HCT116 (cell line): ENCODE results near the gene SPEF2. TPM values are rescaled to one million over a fixed set of nuclear protein-coding genes. Genes with fewer than 3 reads are reported as not detected.

ENCODE experiments used
- ATAC-seq: fragments of 200-7000 bp; cut with Tn5 transposase; 2 replicates; pipeline ENCODE4 v1.9.1; 2020; ENCODE audit warnings: mild to moderate bottlenecking, moderate library complexity
- BruUV-seq: library from RNA; stranded (reverse); fragments of 400-500 nt; replicated peaks from 2 replicates; lab custom pipeline; 2021; lab: Mats Ljungman, UMichigan
- CTCF ChIA-PET: fragments of 300-600 bp; sonication (Branson Sonifier 250); formaldehyde crosslinking; loops from one replicate; lab custom pipeline; 2021; ENCODE audit warnings: antibody characterized with exemption; lab: Charles Lee
- POLR2A ChIA-PET: fragments of 300-600, 350-600 bp; sonication (Branson Sonifier 250); formaldehyde crosslinking; loops from one replicate; lab custom pipeline; 2021; ENCODE audit warnings: antibody characterized with exemption; lab: Charles Lee
- RAD21 ChIA-PET, 2 experiments: fragments of 300-600 bp; sonication (Branson Sonifier 250); formaldehyde crosslinking; loops; one replicate each; lab custom pipeline; 2023; ENCODE audit warnings: low total read pairs in 2 of 2; ENCODE audit not compliant: uncharacterized antibody in 2 of 2, unreplicated experiment in 2 of 2, low non-redundant PET in 1 of 2; lab: Charles Lee
- DNase-seq: peaks from one replicate; pipeline ENCODE4 v3.0.0-alpha.2; 2010; ENCODE audit warnings: low read depth, low spot score
- H2AFZ ChIP-seq: fragments of 200-600 bp; shearing (Covaris generic), sonication (generic); 2 replicates; pipeline ENCODE4 v1.6.1; 2017; ENCODE audit warnings: low read depth, mixed run types, mixed read lengths, antibody characterized with exemption, low read length; ENCODE audit not compliant: poor library complexity, severe bottlenecking
- H3K27ac ChIP-seq: 2 replicates; pipeline ENCODE4 v1.5.1; 2012; ENCODE audit warnings: low read depth, low read length
- H3K27me3 ChIP-seq: fragments of 200-600 bp; sonication (generic); 2 replicates; pipeline ENCODE4 v1.6.1; 2016; ENCODE audit warnings: mixed run types, low read length, mixed read lengths; ENCODE audit not compliant: insufficient read depth
- H3K36me3 ChIP-seq, 2 experiments: fragments of 200-500 bp in 1 of 2; fragments of 200-600 bp in 1 of 2; sonication (Bioruptor generic) in 1 of 2; sonication (generic) in 1 of 2; 2 replicates each; pipeline versions ENCODE4 v1.5.1 to v1.6.1; 2014 to 2016; ENCODE audit warnings: low read length in 2 of 2, inconsistent platforms in 1 of 2, mixed read lengths in 1 of 2, mixed run types in 1 of 2; ENCODE audit not compliant: insufficient read depth in 2 of 2, control insufficient read depth in 1 of 2
- H3K4me1 ChIP-seq, 2 experiments: fragments of 200-600 bp in 1 of 2; sonication (generic) in 1 of 2; 2 replicates each; pipeline versions ENCODE4 v1.5.1 to v1.6.1; 2012 to 2017; ENCODE audit warnings: low read length in 2 of 2, inconsistent platforms in 1 of 2, mild to moderate bottlenecking in 1 of 2, mixed read lengths in 1 of 2, mixed run types in 1 of 2, moderate library complexity in 1 of 2; ENCODE audit not compliant: insufficient read depth in 2 of 2, control insufficient read depth in 1 of 2
- H3K4me2 ChIP-seq: fragments of 200-600 bp; sonication (generic); 2 replicates; pipeline ENCODE4 v1.6.1; 2017; ENCODE audit warnings: mixed run types, low read length, mixed read lengths
- H3K4me3 ChIP-seq, 2 experiments: fragments of 200-600 bp in 1 of 2; sonication (generic) in 1 of 2; replicated peaks in 1 of 2; 2 replicates each; pipeline ENCODE4 v1.5.1; 2011 to 2016; ENCODE audit warnings: low read length in 2 of 2, control low read depth in 1 of 2, low read depth in 1 of 2, mild to moderate bottlenecking in 1 of 2, mixed read lengths in 1 of 2, mixed run types in 1 of 2
- H3K79me2 ChIP-seq: fragments of 200-600 bp; sonication (generic); 2 replicates; pipeline ENCODE4 v1.6.1; 2017; ENCODE audit warnings: mild to moderate bottlenecking, mixed run types, low read length, moderate library complexity, mixed read lengths; ENCODE audit not compliant: insufficient read depth
- H3K9ac ChIP-seq: fragments of 200-600 bp; sonication (generic); 2 replicates; pipeline ENCODE4 v1.6.1; 2016; ENCODE audit warnings: low read length, mixed read lengths
- H3K9me2 ChIP-seq: fragments of 200-600 bp; sonication (generic), shearing (Covaris generic); 2 replicates; pipeline ENCODE4 v1.6.1; 2017; ENCODE audit warnings: mixed run types, mild to moderate bottlenecking, moderate library complexity; ENCODE audit not compliant: insufficient read depth
- H3K9me3 ChIP-seq, 2 experiments: fragments of 200-500 bp in 1 of 2; fragments of 200-600 bp in 1 of 2; sonication (Bioruptor generic) in 1 of 2; sonication (generic) in 1 of 2; 2 replicates each; pipeline ENCODE4 v1.6.1; 2014 to 2017; ENCODE audit warnings: low read length in 2 of 2, mixed read lengths in 2 of 2, inconsistent platforms in 1 of 2, low read depth in 1 of 2, mild to moderate bottlenecking in 1 of 2, mixed run types in 1 of 2, moderate library complexity in 1 of 2; ENCODE audit not compliant: control insufficient read depth in 1 of 2, insufficient read depth in 1 of 2
- H4K20me1 ChIP-seq: fragments of 200-600 bp; sonication (generic), shearing (Covaris generic); 2 replicates; pipeline ENCODE4 v1.6.1; 2017; ENCODE audit warnings: mixed run types, mild to moderate bottlenecking, moderate library complexity; ENCODE audit not compliant: insufficient read depth
- ATF3 ChIP-seq: IDR thresholded peaks from 2 replicates; pipeline ENCODE4 v1.6.1; 2012
- CBX3 ChIP-seq: IDR thresholded peaks from 2 replicates; pipeline ENCODE4 v1.6.1; 2012; ENCODE audit warnings: low read depth
- CEBPB ChIP-seq: IDR thresholded peaks from 2 replicates; pipeline ENCODE4 v1.6.1; 2012; ENCODE audit warnings: low read depth
- CTCF ChIP-seq, 3 experiments: fragments of 200-600 bp in 1 of 3; sonication (generic) in 1 of 3; IDR thresholded peaks in 2 of 3; conservative IDR thresholded peaks in 1 of 3; 2 replicates each; pipeline ENCODE4 v1.5.1; 2012 to 2017; ENCODE audit warnings: low read depth in 2 of 3, low read length in 2 of 3, antibody characterized with exemption in 1 of 3, borderline replicate concordance in 1 of 3, control low read depth in 1 of 3, mild to moderate bottlenecking in 1 of 3, mixed read lengths in 1 of 3, mixed run types in 1 of 3, moderate library complexity in 1 of 3; ENCODE audit not compliant: insufficient read depth in 1 of 3
- EGR1 ChIP-seq: IDR thresholded peaks from 2 replicates; pipeline ENCODE4 v1.6.1; 2012; ENCODE audit warnings: low read depth
- ELF1 ChIP-seq: IDR thresholded peaks from 2 replicates; pipeline ENCODE4 v1.6.1; 2012; ENCODE audit warnings: low read depth, borderline replicate concordance
- EZH2 ChIP-seq: fragments of 200-600 bp; sonication (generic); IDR thresholded peaks from 2 replicates; pipeline ENCODE4 v1.6.1; 2017; ENCODE audit warnings: antibody characterized with exemption, mixed run types
- EZH2phosphoT487 ChIP-seq: fragments of 200-600 bp; IDR thresholded peaks from 2 replicates; pipeline ENCODE4 v1.6.1; 2018; ENCODE audit warnings: antibody characterized with exemption, borderline replicate concordance
- FOSL1 ChIP-seq: IDR thresholded peaks from 2 replicates; pipeline ENCODE4 v1.6.1; 2012; ENCODE audit warnings: low read depth
- JUND ChIP-seq: IDR thresholded peaks from 2 replicates; pipeline ENCODE4 v1.6.1; 2012
- MAX ChIP-seq: IDR thresholded peaks from 2 replicates; pipeline ENCODE4 v1.6.1; 2012
- POLR2A ChIP-seq: IDR thresholded peaks from 2 replicates; pipeline ENCODE4 v1.7.0; 2011; ENCODE audit warnings: borderline replicate concordance; ENCODE audit not compliant: insufficient read depth, insufficient read length; ENCODE audit errors: extremely low read depth
- RAD21 ChIP-seq: IDR thresholded peaks from 2 replicates; pipeline ENCODE4 v1.6.1; 2012; ENCODE audit warnings: low read depth, mild to moderate bottlenecking
- REST ChIP-seq: IDR thresholded peaks from 2 replicates; pipeline ENCODE4 v1.6.1; 2012; ENCODE audit warnings: low read depth
- SIN3A ChIP-seq: IDR thresholded peaks from 2 replicates; pipeline ENCODE4 v1.6.1; 2012; ENCODE audit warnings: low read depth
- SP1 ChIP-seq: IDR thresholded peaks from 2 replicates; pipeline ENCODE4 v1.6.1; 2012; ENCODE audit warnings: low read depth
- TCF7L2 ChIP-seq: IDR thresholded peaks from 2 replicates; pipeline ENCODE4 v1.7.0; 2011; ENCODE audit warnings: borderline replicate concordance, inconsistent platforms; ENCODE audit not compliant: insufficient read depth, insufficient read length; ENCODE audit errors: extremely low read depth
- YY1 ChIP-seq: IDR thresholded peaks from 2 replicates; pipeline ENCODE4 v1.6.1; 2011; ENCODE audit warnings: low read length, low read depth, moderate library complexity, mild to moderate bottlenecking; ENCODE audit not compliant: insufficient replicate concordance; ENCODE audit errors: extremely low read depth
- ZFX ChIP-seq: fragments of 450-650 bp; IDR thresholded peaks from 2 replicates; pipeline ENCODE4 v1.6.1; 2017
- ZNF274 ChIP-seq: fragments of 200-500 bp; sonication (Bioruptor generic); IDR thresholded peaks from 2 replicates; pipeline ENCODE4 v1.6.1; 2014; ENCODE audit warnings: mild to moderate bottlenecking, low read depth, low read length, inconsistent platforms
- intact Hi-C: fragments of 100-400 bp; cut with micrococcal nuclease; formaldehyde crosslinking; loops from 2 replicates; pipeline ENCODE4 v1.10.0; 2022
- total RNA-seq: library from RNA; stranded (reverse); gene quantifications from one replicate; pipeline ENCODE4 v1.2.1, GENCODE V29; 2021; ENCODE audit not compliant: unreplicated experiment

Gene SPEF2
- total RNA-seq, 1 experiment from 2014 or later: 4.6 TPM

GRCh38 chr5:35765921-35766320, 148.3 kb downstream of the SPEF2 start:
- no peak overlapping the region for H2AFZ ChIP-seq
- intact Hi-C loops: no loop called here
- ATAC-seq (no peak), DNase-seq (no peak)
- no peaks in the 10 kb centered on the region for H3K9me3 ChIP-seq
- H3K4me2 ChIP-seq: no peak overlapping the region
- H3K9ac ChIP-seq: no peak overlapping the region
- no peak overlapping the region for H3K4me3 ChIP-seq
- H4K20me1 ChIP-seq: no peaks in the 10 kb centered on the region
- no peaks in the 10 kb centered on the region for H3K79me2 ChIP-seq
- H3K36me3 ChIP-seq: no peaks in the 10 kb centered on the region
- RAD21 ChIA-PET: no interaction called here
- TF ChIP-seq ATF3 (no peak), EZH2phosphoT487 (no peak), TCF7L2 (no peak), POLR2A (no peak), EZH2 (no peak), ELF1 (no peak), RAD21 (no peak), SP1 (no peak), CBX3 (no peak), YY1 (no peak), MAX (no peak), FOSL1 (no peak), SIN3A (no peak), CEBPB (no peak), EGR1 (no peak), ZNF274 (no peak), CTCF (IDR thresholded peaks at IDR 0.05 in 2 of 3, conservative IDR thresholded peaks at IDR 0.05 in 1 of 3; ENCODE audit: borderline replicate concordance in 1 of 3, insufficient read depth in 1 of 3, low read depth in 2 of 3, low read length in 2 of 3) (no peak), REST (no peak), JUND (no peak), ZFX (no peak)
- BruUV-seq: no TSS peak
- no peaks in the 10 kb centered on the region for H3K9me2 ChIP-seq
- peaks cover 13% of the 10 kb centered on the region for H3K27me3 ChIP-seq
- no peaks in the 10 kb centered on the region for H3K4me1 ChIP-seq
- H3K27ac ChIP-seq: no peak overlapping the region
- CTCF ChIA-PET: no interaction called here
- POLR2A ChIA-PET: no interaction called here
